Thyroid gland (tissue), 4 donors: ENCODE data around the gene CSH1.

Experiments
- CTCF ChIP-seq, 6 experiments: fragments of 200-600 bp in 3 of 6; fragments of 450-650 bp in 3 of 6; sonication (generic) in 3 of 6; IDR thresholded peaks; one replicate each; pipeline ENCODE4 v1.5.1; 2016 to 2019; ENCODE audit warnings: antibody characterized with exemption in 6 of 6, mild to moderate bottlenecking in 2 of 6, inconsistent platforms in 1 of 6, moderate library complexity in 1 of 6
- POLR2A ChIP-seq, 2 donors: fragments of 450-650 bp; IDR thresholded peaks; one replicate each; pipeline ENCODE4 v1.6.1; 2017; ENCODE audit warnings: antibody characterized with exemption in 2 of 2, mild to moderate bottlenecking in 2 of 2, moderate library complexity in 1 of 2

DNA sequence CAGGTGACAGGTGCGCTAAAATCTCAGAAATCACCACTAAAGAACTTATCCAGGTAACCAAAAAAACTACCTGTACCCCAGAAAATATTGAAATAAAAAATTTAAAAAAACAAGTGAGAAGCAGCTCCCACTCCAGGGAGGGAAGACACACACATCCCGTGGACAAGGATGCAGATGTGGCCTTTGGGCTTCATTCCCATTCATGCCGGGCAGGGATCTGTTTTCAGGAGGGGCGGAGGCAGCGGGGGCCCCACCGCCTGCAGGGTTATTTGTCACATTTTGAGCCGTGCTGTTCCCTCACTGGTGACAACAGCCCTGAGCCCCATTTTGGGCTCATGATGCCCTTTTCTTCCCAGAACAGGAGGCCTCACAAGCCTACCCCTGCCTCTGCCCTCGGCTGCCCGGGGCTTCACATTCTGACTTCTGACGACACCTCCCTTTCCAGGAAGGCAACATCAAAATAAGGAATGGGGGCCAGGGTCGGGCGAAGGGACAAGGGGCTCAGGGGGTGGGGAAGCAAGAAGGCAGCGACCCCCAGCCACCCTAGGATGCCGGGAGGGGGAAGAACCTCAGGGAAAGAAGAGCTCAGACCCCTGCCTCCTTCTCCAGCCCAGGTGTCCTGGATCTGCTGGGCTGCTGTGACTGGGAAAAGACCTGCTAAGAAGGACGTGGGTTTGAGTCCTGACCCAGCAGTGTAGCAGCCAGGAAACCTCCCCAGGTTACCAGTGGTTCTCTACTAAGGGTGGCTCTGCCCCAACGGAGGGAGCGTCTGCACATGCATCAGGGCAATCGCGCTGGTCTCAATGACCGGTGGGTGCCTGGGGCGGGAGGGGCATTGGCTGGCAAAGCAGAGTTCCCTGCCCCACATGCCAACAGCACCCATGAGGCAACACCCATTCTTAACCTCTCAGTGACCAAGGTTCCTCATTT lies 38.1 kb upstream of the CSH1 start:
- TF ChIP-seq CTCF (IDR thresholded peaks at IDR 0.05) (no peak), POLR2A (IDR thresholded peaks at IDR 0.05) (no peak)
